HepG2 (cell line): ENCODE data around the gene ALOX5AP.

Source experiments
- CTCF ChIP-seq: sonication (generic); formaldehyde crosslinking; IDR thresholded peaks from 2 replicates; pipeline ENCODE4 v1.5.0; 2020; ENCODE audit warnings: mild to moderate bottlenecking, missing genetic modification reagents, moderate library complexity
- FOXJ3 ChIP-seq: sonication (generic); formaldehyde crosslinking; IDR thresholded peaks from 2 replicates; pipeline ENCODE4 v1.4.0; 2020; ENCODE audit warnings: missing genetic modification reagents, mild to moderate bottlenecking, borderline replicate concordance
- FOXP4 ChIP-seq: sonication (generic); formaldehyde crosslinking; IDR thresholded peaks from 2 replicates; pipeline ENCODE4 v1.4.0; 2020; ENCODE audit warnings: missing genetic modification reagents
- HDAC2 ChIP-seq: sonication (generic); formaldehyde crosslinking; IDR thresholded peaks from 2 replicates; pipeline ENCODE4 v1.4.0; 2020; ENCODE audit warnings: missing genetic modification reagents
- PATZ1 ChIP-seq: sonication (generic); formaldehyde crosslinking; IDR thresholded peaks from 2 replicates; pipeline ENCODE4 v1.4.0; 2020; ENCODE audit warnings: missing genetic modification reagents
- RNF2 ChIP-seq: fragments of 450-650 bp; conservative IDR thresholded peaks from 2 replicates; pipeline ENCODE4 v1.6.1; 2016; ENCODE audit warnings: low read depth
- SETDB1 ChIP-seq: sonication (generic); formaldehyde crosslinking; IDR thresholded peaks from 2 replicates; pipeline ENCODE4 v1.5.1; 2020; ENCODE audit warnings: missing genetic modification reagents, mild to moderate bottlenecking, borderline replicate concordance
- ZNF788 ChIP-seq: sonication (generic); formaldehyde crosslinking; IDR thresholded peaks from 2 replicates; pipeline ENCODE4 v1.5.0; 2020; ENCODE audit warnings: mild to moderate bottlenecking, missing genetic modification reagents, borderline replicate concordance

GRCh38 chr13:30789166-30789862, 54.0 kb downstream of the ALOX5AP start:
- TF ChIP-seq PATZ1 (CRISPR knock-in tag) (no peak), RNF2 (no peak), FOXP4 (CRISPR knock-in tag) (no peak), HDAC2 (CRISPR knock-in tag) (no peak), FOXJ3 (CRISPR knock-in tag) (no peak), ZNF788 (CRISPR knock-in tag) (no peak), SETDB1 (CRISPR knock-in tag) (no peak), CTCF (CRISPR knock-in tag) (no peak)
